ENCODE measurements around the gene METAP1.

- TF ChIP-seq SP1 (IDR thresholded peaks at IDR 0.05; ENCODE audit: low read depth, low read length) (no peak), ATF2 (IDR thresholded peaks at IDR 0.05; ENCODE audit: low read length) (no peak), CTCF (IDR thresholded peaks at IDR 0.05; ENCODE audit: control extremely low read depth in 1 of 3, insufficient read depth in 1 of 3, low read depth in 1 of 3, low read length in 3 of 3) (no peak), PHF8 (conservative IDR thresholded peaks at IDR 0.05; ENCODE audit: low read depth, low read length) (no peak), TEAD4 (IDR thresholded peaks at IDR 0.05; ENCODE audit: low read depth, low read length) (no peak), POLR2AphosphoS5 (IDR thresholded peaks at IDR 0.05; ENCODE audit: low read depth, low read length) (no peak), EGR1 (IDR thresholded peaks at IDR 0.05; ENCODE audit: borderline replicate concordance, low read depth, low read length) (no peak), MAFK (IDR thresholded peaks at IDR 0.05; ENCODE audit: low read depth, low read length) (no peak), KDM1A (IDR thresholded peaks at IDR 0.05; ENCODE audit: borderline replicate concordance, low read length) (no peak), POLR2A (IDR thresholded peaks at IDR 0.05; ENCODE audit: control extremely low read depth in 1 of 2, low read depth in 2 of 2, low read length in 2 of 2) (no peak), CEBPB (IDR thresholded peaks at IDR 0.05; ENCODE audit: low read depth, low read length) (no peak), JUN (IDR thresholded peaks at IDR 0.05; ENCODE audit: low read depth, low read length) (no peak), EZH2 (IDR thresholded peaks at IDR 0.05; ENCODE audit: low read depth, low read length, severe bottlenecking) (no peak)
Observed at GRCh38 chr4:99084595-99084994, 89.1 kb downstream of the METAP1 start.
